ENCODE results near the gene GLI2. TPM values are rescaled to one million over a fixed set of nuclear protein-coding genes. Genes with fewer than 3 reads are reported as not detected.

The GLI2 gene
- polyA plus RNA-seq, 2 of the 4 experiments (the other 2 are of a cell fraction): 5.6 to 12.5 TPM

DNA sequence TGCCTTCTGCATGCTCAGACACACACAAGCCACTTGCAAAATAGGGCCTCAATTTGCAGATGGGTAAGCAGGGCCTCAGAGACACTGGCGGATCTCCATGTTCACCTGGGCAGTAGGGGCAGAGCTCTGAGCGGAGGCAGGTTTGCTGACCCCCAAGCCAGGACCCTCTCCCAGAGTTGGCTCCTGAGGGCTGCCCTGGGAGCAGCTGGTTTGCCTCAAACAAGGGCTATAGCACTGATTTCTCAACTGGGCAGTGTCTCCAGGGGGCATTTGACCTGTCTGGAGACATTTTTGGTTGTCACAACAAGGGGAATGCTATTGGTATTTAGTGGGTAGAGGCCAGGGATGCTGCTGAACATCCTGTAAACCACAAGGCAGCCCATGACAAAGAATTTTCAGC lies 11.6 kb downstream of the GLI2 start (continued):
- no peak for TF ChIP-seq HMGXB4 (CRISPR knock-in tag; IDR thresholded peaks at IDR 0.05; ENCODE audit: borderline replicate concordance)

DNA sequence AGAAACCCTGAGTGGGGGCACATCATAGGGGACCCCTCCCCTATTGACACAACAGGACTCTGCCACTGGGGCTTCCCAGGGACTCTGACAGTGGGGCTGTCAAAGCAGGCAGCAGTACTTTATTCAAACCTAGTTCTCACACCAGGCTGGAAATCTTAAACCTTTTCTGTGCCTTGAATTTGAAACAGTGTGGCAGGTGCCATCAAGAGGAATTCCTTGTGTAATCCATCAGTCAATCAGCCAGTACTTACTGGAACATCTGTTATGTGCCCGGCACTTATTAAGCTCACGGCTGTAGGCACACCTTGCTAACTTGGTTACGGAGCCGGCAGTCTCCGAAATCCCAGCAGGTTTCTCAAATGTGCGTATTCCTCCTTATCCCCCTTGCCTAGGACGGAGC lies 12.0 kb downstream of the GLI2 start:
- Histone ChIP-seq H3K4me2 (no peak overlapping the region), H3K4me3 (no peak overlapping the region), H3K4me1 (peaks cover 25% of the 10 kb centered on the region), H3K27ac (no peak overlapping the region), H3K9me3 (no peaks in the 10 kb centered on the region)
- ATAC-seq (no peak), DNase-seq (ENCODE audit: low read depth in 1 of 2, low spot score in 1 of 2) (no peak), FAIRE-seq (no peak)
- ChIA-PET POLR2A (no interaction called here), CTCF (interaction anchor here (0.9 to 1.2 kb wide), 2 partner anchors 9 to 11 kb away, joined by 3 to 5 read pairs; no protein-coding TSS in a partner anchor)
- WGBS (ENCODE audit: missing lambda C conversion rate): 98% methylated on average over 7 of the region's 7 CpGs
- TF ChIP-seq, protein P1, sequence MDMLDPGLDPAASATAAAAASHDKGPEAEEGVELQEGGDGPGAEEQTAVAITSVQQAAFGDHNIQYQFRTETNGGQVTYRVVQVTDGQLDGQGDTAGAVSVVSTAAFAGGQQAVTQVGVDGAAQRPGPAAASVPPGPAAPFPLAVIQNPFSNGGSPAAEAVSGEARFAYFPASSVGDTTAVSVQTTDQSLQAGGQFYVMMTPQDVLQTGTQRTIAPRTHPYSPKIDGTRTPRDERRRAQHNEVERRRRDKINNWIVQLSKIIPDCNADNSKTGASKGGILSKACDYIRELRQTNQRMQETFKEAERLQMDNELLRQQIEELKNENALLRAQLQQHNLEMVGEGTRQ (IDR thresholded peaks at IDR 0.05): no peak
- TF ChIP-seq, protein P2, sequence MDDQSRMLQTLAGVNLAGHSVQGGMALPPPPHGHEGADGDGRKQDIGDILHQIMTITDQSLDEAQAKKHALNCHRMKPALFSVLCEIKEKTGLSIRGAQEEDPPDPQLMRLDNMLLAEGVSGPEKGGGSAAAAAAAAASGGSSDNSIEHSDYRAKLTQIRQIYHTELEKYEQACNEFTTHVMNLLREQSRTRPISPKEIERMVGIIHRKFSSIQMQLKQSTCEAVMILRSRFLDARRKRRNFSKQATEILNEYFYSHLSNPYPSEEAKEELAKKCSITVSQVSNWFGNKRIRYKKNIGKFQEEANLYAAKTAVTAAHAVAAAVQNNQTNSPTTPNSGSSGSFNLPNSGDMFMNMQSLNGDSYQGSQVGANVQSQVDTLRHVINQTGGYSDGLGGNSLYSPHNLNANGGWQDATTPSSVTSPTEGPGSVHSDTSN (IDR thresholded peaks at IDR 0.05): no peak
- no peak for TF ChIP-seq EHMT2 (IDR thresholded peaks at IDR 0.05; ENCODE audit: low read depth)
- TF ChIP-seq EP300 (IDR thresholded peaks at IDR 0.05): no peak
- no peak for TF ChIP-seq RAD21 (conservative IDR thresholded peaks at IDR 0.05 in 1 of 2, IDR thresholded peaks at IDR 0.05 in 1 of 2)
- no peak for TF ChIP-seq FOSL2 (IDR thresholded peaks at IDR 0.05)
- TF ChIP-seq FOSL2 (CRISPR knock-in tag; IDR thresholded peaks at IDR 0.05): no peak
- no peak for TF ChIP-seq FOSB (CRISPR knock-in tag; IDR thresholded peaks at IDR 0.05)
- TF ChIP-seq ZNF302 (CRISPR knock-in tag; IDR thresholded peaks at IDR 0.05): no peak

- FAIRE-seq (no peak), DNase-seq (ENCODE audit: low read depth in 1 of 2, low spot score in 1 of 2) (no peak), ATAC-seq (no peak)
- Histone ChIP-seq H3K4me2 (no peak overlapping the region), H3K27ac (no peak overlapping the region), H3K9me3 (no peaks in the 10 kb centered on the region), H3K4me3 (no peak overlapping the region), H3K4me1 (peaks cover 22% of the 10 kb centered on the region)
- no peak for TF ChIP-seq PHF8 (IDR thresholded peaks at IDR 0.05; ENCODE audit: borderline replicate concordance, low read depth)
- no peak for TF ChIP-seq REST (IDR thresholded peaks at IDR 0.05)
- TF ChIP-seq HDAC2 (IDR thresholded peaks at IDR 0.05): no peak
- ChIA-PET CTCF (interaction anchor here (1.1 to 1.2 kb wide), 2 partner anchors 12 to 13 kb away, joined by 3 to 5 read pairs; no protein-coding TSS in a partner anchor), POLR2A (no interaction called here)
- WGBS (ENCODE audit: missing lambda C conversion rate): 92% methylated on average over 3 of the region's 3 CpGs
Measured at GRCh38 chr2:120748310-120748709, 12.6 kb downstream of the GLI2 start.

DNA sequence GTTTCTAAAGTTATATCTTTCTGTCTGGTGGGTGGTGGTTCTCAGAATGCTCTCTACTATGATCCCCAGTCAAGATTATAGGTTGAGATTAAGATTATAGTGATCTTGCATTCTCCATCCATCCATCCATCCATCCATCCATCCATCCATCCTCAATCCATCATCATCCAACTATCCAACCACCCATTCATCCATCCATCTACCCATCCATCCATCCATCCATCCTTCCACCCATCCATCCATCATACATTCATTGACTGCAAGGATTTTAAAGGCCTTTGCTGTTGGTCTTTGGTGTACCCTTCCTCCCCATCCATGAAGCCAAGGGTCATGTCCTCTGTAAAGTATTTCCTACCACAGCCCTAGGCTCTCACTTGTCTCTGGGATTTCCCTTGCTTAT lies 13.1 kb downstream of the GLI2 start:
- ChIA-PET CTCF (interaction anchor here (1.1 to 1.2 kb wide), 2 partner anchors 12 to 14 kb away, joined by 3 to 5 read pairs; no protein-coding TSS in a partner anchor), POLR2A (no interaction called here)
- Histone ChIP-seq H3K4me1 (peaks cover 22% of the 10 kb centered on the region), H3K9me3 (no peaks in the 10 kb centered on the region), H3K4me3 (no peak overlapping the region), H3K27ac (no peak overlapping the region), H3K4me2 (no peak overlapping the region)
- FAIRE-seq (no peak), DNase-seq (ENCODE audit: low read depth in 1 of 2, low spot score in 1 of 2) (no peak), ATAC-seq (no peak)
- no peak for TF ChIP-seq KDM5A (IDR thresholded peaks at IDR 0.05)
- no peak for TF ChIP-seq MAFK (IDR thresholded peaks at IDR 0.05; ENCODE audit: partially characterized antibody)
- TF ChIP-seq POLR2A (IDR thresholded peaks at IDR 0.05; ENCODE audit: low read length): no peak
- no peak for TF ChIP-seq MAZ (IDR thresholded peaks at IDR 0.05; ENCODE audit: borderline replicate concordance, low read depth, low read length)
- no peak for TF ChIP-seq HMGXB4 (CRISPR knock-in tag; IDR thresholded peaks at IDR 0.05; ENCODE audit: borderline replicate concordance)
- TF ChIP-seq ZSCAN20 (CRISPR knock-in tag; IDR thresholded peaks at IDR 0.05): no peak
- TF ChIP-seq RARB (CRISPR knock-in tag; IDR thresholded peaks at IDR 0.05): no peak
- TF ChIP-seq HOXB5 (CRISPR knock-in tag; IDR thresholded peaks at IDR 0.05): no peak

Measured in A549 (cell line).